OCI-LY1 (cell line): ENCODE data around the gene ORM2.
"Not testable (repeated sequence)": the region's sequence is repeated elsewhere in the genome, so short reads cannot be mapped to it uniquely, and the experiment has no call there.

Experiments
- H2AFZ ChIP-seq: fragments of 200-600 bp; sonication (generic), shearing (Covaris generic); 2 replicates; pipeline ENCODE4 v1.6.0; 2014; ENCODE audit warnings: antibody characterized with exemption, mild to moderate bottlenecking, low read length
- H3F3A ChIP-seq: fragments of 200-600 bp; sonication (generic), shearing (Covaris generic); 2 replicates; pipeline ENCODE4 v1.6.0; 2014; ENCODE audit warnings: mild to moderate bottlenecking, antibody characterized with exemption, low read length, moderate library complexity; ENCODE audit not compliant: insufficient read depth
- H3K27ac ChIP-seq: fragments of 200-600 bp; sonication (generic); 2 replicates; pipeline ENCODE4 v1.5.1; 2014; ENCODE audit warnings: low read length, mixed run types, mild to moderate bottlenecking, low read depth; ENCODE audit not compliant: poor library complexity, severe bottlenecking
- H3K27me3 ChIP-seq: fragments of 200-600 bp; sonication (generic); 2 replicates; pipeline ENCODE4 v1.6.0; 2014; ENCODE audit warnings: antibody characterized with exemption, mild to moderate bottlenecking, low read length, moderate library complexity; ENCODE audit not compliant: insufficient read depth
- H3K36me3 ChIP-seq: fragments of 200-600 bp; sonication (generic); 2 replicates; pipeline ENCODE4 v1.6.1; 2014; ENCODE audit warnings: mild to moderate bottlenecking, antibody characterized with exemption, low read length, moderate library complexity, mixed read lengths; ENCODE audit not compliant: insufficient read depth
- H3K4me1 ChIP-seq: fragments of 200-600 bp; sonication (generic); 2 replicates; pipeline ENCODE4 v1.5.1; 2014; ENCODE audit warnings: mild to moderate bottlenecking, low read length, moderate library complexity; ENCODE audit not compliant: insufficient read depth, severe bottlenecking
- H3K4me2 ChIP-seq: fragments of 200-600 bp; sonication (generic), shearing (Covaris generic); 2 replicates; pipeline ENCODE4 v1.6.1; 2014; ENCODE audit warnings: low read length
- H3K4me3 ChIP-seq: fragments of 200-600 bp; sonication (generic); 2 replicates; pipeline ENCODE4 v1.5.1; 2014; ENCODE audit warnings: low read length, low read depth, mild to moderate bottlenecking, mixed read lengths; ENCODE audit not compliant: poor library complexity, severe bottlenecking
- H3K79me2 ChIP-seq: fragments of 200-600 bp; shearing (Covaris generic); 2 replicates; pipeline ENCODE4 v1.6.1; 2016; ENCODE audit warnings: mixed run types, low read length, mixed read lengths; ENCODE audit not compliant: insufficient read depth
- H3K9ac ChIP-seq: fragments of 200-600 bp; sonication (generic), shearing (Covaris generic); 2 replicates; pipeline ENCODE4 v1.6.1; 2014; ENCODE audit warnings: mild to moderate bottlenecking, low read length, mixed read lengths
- H3K9me2 ChIP-seq: fragments of 200-600 bp; sonication (generic), shearing (Covaris generic); 2 replicates; pipeline ENCODE4 v1.6.1; 2014; ENCODE audit warnings: low read depth, mild to moderate bottlenecking, low read length, mixed read lengths
- H3K9me3 ChIP-seq: fragments of 200-600 bp; shearing (Covaris generic); 2 replicates; pipeline ENCODE4 v1.6.1; 2014; ENCODE audit warnings: low read length, mixed read lengths
- H4K20me1 ChIP-seq: fragments of 200-600 bp; sonication (generic), shearing (Covaris generic); 2 replicates; pipeline ENCODE4 v1.6.0; 2016; ENCODE audit warnings: mild to moderate bottlenecking, low read length; ENCODE audit not compliant: insufficient read depth
- EZH2 ChIP-seq: fragments of 200-600 bp; sonication (generic), shearing (Covaris generic); IDR thresholded peaks from 2 replicates; pipeline ENCODE4 v1.8.0; 2017; ENCODE audit warnings: borderline replicate concordance, mixed run types, mild to moderate bottlenecking, antibody characterized with exemption, low read length, moderate library complexity, mixed read lengths
- TF ChIP-seq, protein P1 (sequence below): fragments of 200-600 bp; sonication (generic), shearing (Covaris generic); IDR thresholded peaks from 2 replicates; pipeline ENCODE4 v1.5.1; 2017; ENCODE audit warnings: mild to moderate bottlenecking, antibody characterized with exemption, low read length, moderate library complexity, mixed read lengths

ORM2 gene

DNA sequence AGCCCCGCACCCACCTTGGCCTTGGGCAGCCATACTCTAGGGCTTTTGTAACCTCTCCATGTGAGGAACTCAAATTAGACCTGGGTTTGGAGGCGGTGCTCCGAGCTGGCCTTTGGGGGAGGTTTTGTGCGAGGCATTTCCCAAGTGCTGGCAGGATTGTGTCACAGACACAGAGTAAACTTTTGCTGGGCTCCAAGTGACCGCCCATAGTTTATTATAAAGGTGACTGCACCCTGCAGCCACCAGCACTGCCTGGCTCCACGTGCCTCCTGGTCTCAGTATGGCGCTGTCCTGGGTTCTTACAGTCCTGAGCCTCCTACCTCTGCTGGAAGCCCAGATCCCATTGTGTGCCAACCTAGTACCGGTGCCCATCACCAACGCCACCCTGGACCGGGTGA lies at the start of gene ORM2:
TSS of gene ORM2 (plus strand) at position 245 of the 398 bp plus-strand sequence. CDS start at position 281, 36 bp downstream.
- H3F3A ChIP-seq, H3K4me2 ChIP-seq, H3K9ac ChIP-seq, H3K9me2 ChIP-seq, H3K4me1 ChIP-seq, H3K9me3 ChIP-seq, H3K27me3 ChIP-seq, H3K27ac ChIP-seq, H4K20me1 ChIP-seq, H2AFZ ChIP-seq, H3K79me2 ChIP-seq, H3K4me3 ChIP-seq, H3K36me3 ChIP-seq: not testable (repeated sequence)

DNA sequence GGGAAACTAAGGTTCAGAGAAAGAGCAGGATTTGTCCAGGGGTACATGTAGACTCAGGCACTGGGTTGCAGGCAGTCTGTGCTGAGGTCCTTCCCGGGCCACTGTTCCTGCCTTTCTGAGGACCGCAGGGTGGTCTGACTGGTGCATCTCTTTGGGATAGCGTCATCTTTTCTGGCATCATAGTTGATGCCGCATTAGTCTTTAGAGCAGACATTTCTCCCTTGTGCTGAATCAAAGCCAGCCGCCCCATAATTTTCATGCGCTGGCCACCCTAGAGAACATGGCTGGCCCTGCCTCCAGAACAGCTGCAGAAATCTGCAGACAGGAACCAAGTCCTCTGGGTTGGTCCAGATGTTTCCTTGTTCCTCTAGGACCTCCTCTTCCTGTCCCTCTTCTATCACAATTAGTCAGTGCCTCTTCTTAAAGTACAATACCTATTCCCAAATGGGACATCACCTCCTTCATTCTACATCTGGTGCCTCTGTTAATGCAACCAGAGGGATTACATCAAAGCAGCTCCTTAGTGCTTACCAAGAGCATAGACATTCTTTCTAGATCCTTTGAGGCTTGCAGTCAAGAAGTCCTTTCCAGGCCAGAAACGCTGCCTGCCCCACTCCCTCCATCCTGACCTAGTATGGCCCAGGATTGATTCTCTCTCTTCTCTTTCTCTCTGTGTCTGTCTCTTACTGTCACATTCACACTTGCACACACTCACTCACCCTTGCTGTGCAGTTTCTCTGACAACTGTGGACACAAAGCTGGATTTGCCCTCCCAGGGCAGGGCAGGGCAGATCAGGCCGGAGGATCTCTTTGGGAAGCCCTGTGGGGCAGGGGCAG lies 48.8 kb upstream of the ORM2 start:
- Histone ChIP-seq H3K27ac (no peak overlapping the region), H3K9me2 (no peaks in the 10 kb centered on the region), H3K79me2 (no peaks in the 10 kb centered on the region), H3K27me3 (0 out of 2 replicates have a peak, but pooled peaks cover 6% of the 10 kb centered on the region), H3K4me2 (no peak overlapping the region), H3K9ac (no peak overlapping the region), H3K36me3 (no peaks in the 10 kb centered on the region), H3K4me3 (no peak overlapping the region), H2AFZ (no peak overlapping the region), H4K20me1 (no peaks in the 10 kb centered on the region), H3K9me3 (no peaks in the 10 kb centered on the region), H3K4me1 (no peaks in the 10 kb centered on the region), H3F3A (no peaks in the 10 kb centered on the region)
- TF ChIP-seq, protein P1, sequence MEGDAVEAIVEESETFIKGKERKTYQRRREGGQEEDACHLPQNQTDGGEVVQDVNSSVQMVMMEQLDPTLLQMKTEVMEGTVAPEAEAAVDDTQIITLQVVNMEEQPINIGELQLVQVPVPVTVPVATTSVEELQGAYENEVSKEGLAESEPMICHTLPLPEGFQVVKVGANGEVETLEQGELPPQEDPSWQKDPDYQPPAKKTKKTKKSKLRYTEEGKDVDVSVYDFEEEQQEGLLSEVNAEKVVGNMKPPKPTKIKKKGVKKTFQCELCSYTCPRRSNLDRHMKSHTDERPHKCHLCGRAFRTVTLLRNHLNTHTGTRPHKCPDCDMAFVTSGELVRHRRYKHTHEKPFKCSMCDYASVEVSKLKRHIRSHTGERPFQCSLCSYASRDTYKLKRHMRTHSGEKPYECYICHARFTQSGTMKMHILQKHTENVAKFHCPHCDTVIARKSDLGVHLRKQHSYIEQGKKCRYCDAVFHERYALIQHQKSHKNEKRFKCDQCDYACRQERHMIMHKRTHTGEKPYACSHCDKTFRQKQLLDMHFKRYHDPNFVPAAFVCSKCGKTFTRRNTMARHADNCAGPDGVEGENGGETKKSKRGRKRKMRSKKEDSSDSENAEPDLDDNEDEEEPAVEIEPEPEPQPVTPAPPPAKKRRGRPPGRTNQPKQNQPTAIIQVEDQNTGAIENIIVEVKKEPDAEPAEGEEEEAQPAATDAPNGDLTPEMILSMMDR: no peak
- no peak for TF ChIP-seq EZH2

- no peaks in the 10 kb centered on the region for H3K9me3 ChIP-seq
- no peaks in the 10 kb centered on the region for H3K4me1 ChIP-seq
- H3F3A ChIP-seq: no peaks in the 10 kb centered on the region
- no peak for TF ChIP-seq EZH2
- TF ChIP-seq, protein P1: no peak
- 0 out of 2 replicates have a peak, but pooled peaks cover 6% of the 10 kb centered on the region for H3K27me3 ChIP-seq
- no peaks in the 10 kb centered on the region for H3K79me2 ChIP-seq
- no peaks in the 10 kb centered on the region for H4K20me1 ChIP-seq
- H3K36me3 ChIP-seq: no peaks in the 10 kb centered on the region
- H3K27ac ChIP-seq: no peak overlapping the region
- H3K9me2 ChIP-seq: no peaks in the 10 kb centered on the region
- no peak overlapping the region for H3K4me3 ChIP-seq
- no peak overlapping the region for H2AFZ ChIP-seq
- H3K4me2 ChIP-seq: no peak overlapping the region
- H3K9ac ChIP-seq: no peak overlapping the region
Observed at GRCh38 chr9:114281473-114282103, 48.1 kb upstream of the ORM2 start.
